Memory B cell (primary cell): Measurements from ENCODE around the gene BANP.
A peak's percentile ranks its signal among the peaks of the same experiment; 100 is the strongest.
"Not testable (repeated sequence)": the region's sequence is repeated elsewhere in the genome, so short reads cannot be mapped to it uniquely, and the experiment has no call there.

Source experiments
- ATAC-seq: fragments of 150-1000 bp; cut with Tn5 transposase; 2 replicates; pipeline ENCODE4 v1.10.0; 2021; ENCODE audit warnings: low read depth, mild to moderate bottlenecking, moderate library complexity
- DNase-seq, 2 donors: peaks; one replicate each; pipeline ENCODE4 v3.0.0; 2022; ENCODE audit warnings: low spot score in 2 of 2
- H3K27ac Mint-ChIP-seq: one replicate; pipeline ENCODE4 v1.8.0; 2022; ENCODE audit warnings: mild to moderate bottlenecking, moderate library complexity, mixed read lengths
- H3K27me3 Mint-ChIP-seq: one replicate; pipeline ENCODE4 v1.8.0; 2022; ENCODE audit warnings: mixed read lengths
- H3K36me3 Mint-ChIP-seq: one replicate; pipeline ENCODE4 v1.8.0; 2022; ENCODE audit warnings: mild to moderate bottlenecking, mixed read lengths
- H3K4me1 Mint-ChIP-seq: one replicate; pipeline ENCODE4 v1.8.0; 2022; ENCODE audit warnings: mixed read lengths
- H3K4me3 Mint-ChIP-seq: one replicate; pipeline ENCODE4 v1.8.0; 2022; ENCODE audit warnings: mild to moderate bottlenecking, moderate library complexity, mixed read lengths
- H3K9me3 Mint-ChIP-seq: one replicate; pipeline ENCODE4 v1.8.0; 2022; ENCODE audit warnings: mixed read lengths

Gene BANP

GRCh38 chr16:88067530-88068411, 116.5 kb downstream of the BANP start:
- H3K4me1 Mint-ChIP-seq: peaks cover 16% of the 10 kb centered on the region
- H3K27me3 Mint-ChIP-seq: no peaks in the 10 kb centered on the region
- H3K4me3 Mint-ChIP-seq: no peak overlapping the region
- H3K27ac Mint-ChIP-seq: no peak overlapping the region
- peaks cover 18% of the 10 kb centered on the region for H3K36me3 Mint-ChIP-seq
- ATAC-seq (no peak), DNase-seq (no peak)
- no peaks in the 10 kb centered on the region for H3K9me3 Mint-ChIP-seq

GRCh38 chr16:88068476-88069396, 117.5 kb downstream of the BANP start:
- no peak for ATAC-seq
- no peak for DNase-seq

DNA sequence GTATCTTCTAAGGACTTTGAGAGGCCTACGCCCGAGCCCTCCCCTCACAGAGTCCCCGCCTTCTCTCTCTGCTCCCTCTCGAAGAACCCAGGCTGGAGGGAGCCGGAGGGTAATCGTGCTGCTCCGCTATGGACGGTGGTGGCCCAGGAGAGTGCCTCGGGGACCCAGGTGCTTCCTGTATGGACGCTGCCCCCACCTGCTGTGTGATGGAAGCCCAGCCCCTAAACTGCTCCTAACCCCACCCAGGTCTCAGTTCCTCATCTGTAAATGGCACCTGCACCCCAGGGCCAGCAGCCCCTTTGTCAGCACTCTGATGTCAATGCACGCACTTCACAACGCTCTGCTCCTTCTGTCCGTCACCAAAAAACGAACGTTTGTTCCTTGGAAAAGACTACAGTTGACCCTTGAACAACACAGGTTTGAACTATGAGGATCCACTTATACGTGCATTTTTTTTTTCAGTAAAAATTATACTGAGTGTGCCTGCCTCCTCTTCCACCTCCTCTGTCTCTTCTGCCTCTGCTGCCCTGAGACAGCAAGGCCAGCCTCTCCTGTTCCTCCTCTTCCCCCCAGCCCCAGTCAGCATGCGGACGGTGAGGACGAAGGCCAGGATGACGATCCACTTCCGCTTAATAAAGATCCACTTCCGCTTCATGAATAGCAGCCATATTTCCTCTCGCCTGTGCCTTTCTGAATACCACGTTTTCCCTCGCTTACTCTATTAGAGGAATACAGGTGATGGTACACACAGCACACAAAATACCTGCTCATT, 118.3 kb downstream of the BANP start:
- Mint-ChIP-seq H3K36me3 (peaks cover 19% of the 10 kb centered on the region), H3K9me3 (no peaks in the 10 kb centered on the region), H3K4me1 (peaks cover 16% of the 10 kb centered on the region), H3K27ac (peak overlapping the region; percentile 99), H3K27me3 (no peaks in the 10 kb centered on the region), H3K4me3 (peak overlapping the region; percentile 72)
- DNase-seq (peak; percentile 75 to 93), ATAC-seq (peak; percentile 92)

More at GRCh38 chr16:88068476-88069396, 117.5 kb downstream of the BANP start:
- Mint-ChIP-seq H3K36me3 (peaks cover 18% of the 10 kb centered on the region), H3K4me3 (peak overlapping the region; percentile 72), H3K9me3 (no peaks in the 10 kb centered on the region), H3K4me1 (peaks cover 16% of the 10 kb centered on the region), H3K27ac (peak overlapping the region; percentile 99), H3K27me3 (no peaks in the 10 kb centered on the region)

GRCh38 chr16:88070341-88070740, 119.1 kb downstream of the BANP start:
- Mint-ChIP-seq H3K9me3 (no peaks in the 10 kb centered on the region), H3K4me3 (no peak overlapping the region), H3K27ac (peak overlapping the region; percentile 99), H3K4me1 (peaks cover 16% of the 10 kb centered on the region), H3K36me3 (peaks cover 18% of the 10 kb centered on the region), H3K27me3 (no peaks in the 10 kb centered on the region)
- DNase-seq (no peak), ATAC-seq (no peak)

- DNase-seq: no peak
- H3K27ac Mint-ChIP-seq: peak overlapping the region; percentile 55
- H3K4me1 Mint-ChIP-seq: peaks cover 16% of the 10 kb centered on the region
- peaks cover 19% of the 10 kb centered on the region for H3K36me3 Mint-ChIP-seq
- H3K27me3 Mint-ChIP-seq: no peaks in the 10 kb centered on the region
- no peak overlapping the region for H3K4me3 Mint-ChIP-seq
- ATAC-seq: no peak
- H3K9me3 Mint-ChIP-seq: no peaks in the 10 kb centered on the region
These were observed 119.9 kb downstream of the BANP start for GRCh38 chr16:88070989-88071625.

DNA sequence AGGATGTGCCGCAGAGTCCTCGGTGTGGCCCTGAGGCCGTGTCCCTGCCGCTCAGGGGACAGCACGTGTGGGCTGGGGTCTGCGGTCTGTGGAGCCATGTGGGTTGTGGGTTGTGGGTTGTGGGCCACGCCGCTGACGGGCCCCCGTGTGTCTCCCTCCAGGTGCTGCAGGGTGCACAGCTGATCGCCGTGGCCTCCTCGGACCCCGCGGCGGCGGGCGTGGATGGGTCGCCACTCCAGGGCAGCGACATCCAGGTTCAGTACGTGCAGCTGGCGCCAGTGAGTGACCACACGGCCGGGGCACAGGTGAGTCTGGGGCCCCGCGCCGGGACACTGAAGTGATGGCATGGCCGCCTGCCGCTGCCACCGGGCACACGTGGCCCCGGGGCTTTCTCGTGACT, 120.7 kb downstream of the BANP start:
- ATAC-seq (no peak), DNase-seq (no peak)
- Mint-ChIP-seq H3K27me3 (no peaks in the 10 kb centered on the region), H3K27ac (peak overlapping the region; percentile 55), H3K4me3 (no peak overlapping the region), H3K36me3 (peaks cover 22% of the 10 kb centered on the region), H3K9me3 (no peaks in the 10 kb centered on the region), H3K4me1 (peaks cover 16% of the 10 kb centered on the region)

DNA sequence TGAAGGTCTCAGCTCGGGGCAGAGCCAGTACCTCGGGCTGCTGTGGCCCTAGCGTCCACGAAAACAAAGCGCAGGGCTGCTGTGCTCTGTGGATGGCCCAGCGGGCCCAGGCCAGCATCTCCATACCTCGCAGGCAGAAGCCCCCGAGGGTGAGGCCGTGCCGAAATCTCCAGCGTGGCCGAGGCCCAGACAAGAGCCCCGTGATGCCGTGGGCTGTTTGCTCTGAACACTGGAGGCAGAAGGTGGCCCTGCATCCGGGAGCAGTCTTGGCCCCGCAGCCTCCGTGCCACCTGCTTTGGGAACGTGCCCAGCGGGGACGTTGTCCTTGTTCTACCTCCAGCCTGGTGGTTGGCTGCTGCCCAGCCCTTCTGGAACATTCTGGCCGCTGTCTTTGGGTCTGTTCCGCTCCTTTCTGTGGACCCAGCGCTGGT, 121.4 kb downstream of the BANP start:
- H3K4me3 Mint-ChIP-seq: no peak overlapping the region
- no peaks in the 10 kb centered on the region for H3K9me3 Mint-ChIP-seq
- DNase-seq: no peak
- H3K27ac Mint-ChIP-seq: no peak overlapping the region
- ATAC-seq: no peak
- peaks cover 15% of the 10 kb centered on the region for H3K4me1 Mint-ChIP-seq
- peaks cover 22% of the 10 kb centered on the region for H3K36me3 Mint-ChIP-seq
- H3K27me3 Mint-ChIP-seq: no peaks in the 10 kb centered on the region

DNA sequence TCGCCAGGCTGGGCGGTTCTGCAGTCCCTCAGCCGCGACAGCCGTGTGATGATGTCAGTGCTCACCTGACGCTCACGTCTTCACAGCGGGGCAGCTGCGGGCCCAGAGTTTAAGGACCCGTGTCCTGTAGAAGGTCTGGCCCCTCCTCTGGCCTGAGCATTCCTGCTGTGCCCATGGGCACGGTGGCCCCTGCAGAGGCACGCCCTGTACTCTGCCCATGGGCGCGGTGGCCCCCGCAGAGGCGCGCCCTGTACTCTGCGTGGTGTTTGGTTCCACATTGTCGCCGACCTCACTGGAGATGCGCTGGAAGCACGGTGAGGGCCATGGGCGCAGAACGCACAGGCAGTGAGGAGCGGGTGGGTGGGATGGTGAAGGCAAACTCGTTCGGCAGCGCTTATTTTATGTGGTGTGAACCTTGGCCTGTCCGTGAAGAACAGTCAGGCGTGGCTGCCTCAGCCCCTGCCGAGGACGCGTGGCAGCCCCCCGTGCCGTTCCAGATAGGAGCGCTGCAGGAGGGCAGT, 122.0 kb downstream of the BANP start:
- ATAC-seq (no peak), DNase-seq (no peak)
- no peak overlapping the region for H3K4me3 Mint-ChIP-seq
- no peaks in the 10 kb centered on the region for H3K27me3 Mint-ChIP-seq
- no peaks in the 10 kb centered on the region for H3K9me3 Mint-ChIP-seq
- H3K4me1 Mint-ChIP-seq: peaks cover 11% of the 10 kb centered on the region
- peaks cover 22% of the 10 kb centered on the region for H3K36me3 Mint-ChIP-seq
- H3K27ac Mint-ChIP-seq: no peak overlapping the region

DNA sequence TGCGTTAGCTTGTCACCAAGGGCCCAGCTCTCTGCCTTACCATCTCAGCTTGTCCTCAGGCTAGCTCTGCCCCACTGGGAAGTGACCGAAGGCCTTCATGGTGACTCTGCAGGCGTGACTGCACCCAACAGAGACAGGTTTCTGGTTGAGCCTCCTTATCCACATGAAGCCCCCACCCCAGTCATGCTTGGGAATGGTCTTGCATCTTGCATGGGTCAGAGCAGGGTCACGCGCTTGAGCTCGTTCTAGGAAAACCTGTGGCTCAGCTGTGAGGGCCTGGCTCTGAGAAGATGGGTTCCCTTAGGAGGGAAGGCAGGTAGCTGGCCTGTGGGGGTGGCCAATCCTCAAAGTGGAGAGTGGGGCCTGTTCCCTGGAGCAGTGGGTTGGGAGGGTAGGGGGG, 122.8 kb downstream of the BANP start:
- peaks cover 10% of the 10 kb centered on the region for H3K4me1 Mint-ChIP-seq

DNA sequence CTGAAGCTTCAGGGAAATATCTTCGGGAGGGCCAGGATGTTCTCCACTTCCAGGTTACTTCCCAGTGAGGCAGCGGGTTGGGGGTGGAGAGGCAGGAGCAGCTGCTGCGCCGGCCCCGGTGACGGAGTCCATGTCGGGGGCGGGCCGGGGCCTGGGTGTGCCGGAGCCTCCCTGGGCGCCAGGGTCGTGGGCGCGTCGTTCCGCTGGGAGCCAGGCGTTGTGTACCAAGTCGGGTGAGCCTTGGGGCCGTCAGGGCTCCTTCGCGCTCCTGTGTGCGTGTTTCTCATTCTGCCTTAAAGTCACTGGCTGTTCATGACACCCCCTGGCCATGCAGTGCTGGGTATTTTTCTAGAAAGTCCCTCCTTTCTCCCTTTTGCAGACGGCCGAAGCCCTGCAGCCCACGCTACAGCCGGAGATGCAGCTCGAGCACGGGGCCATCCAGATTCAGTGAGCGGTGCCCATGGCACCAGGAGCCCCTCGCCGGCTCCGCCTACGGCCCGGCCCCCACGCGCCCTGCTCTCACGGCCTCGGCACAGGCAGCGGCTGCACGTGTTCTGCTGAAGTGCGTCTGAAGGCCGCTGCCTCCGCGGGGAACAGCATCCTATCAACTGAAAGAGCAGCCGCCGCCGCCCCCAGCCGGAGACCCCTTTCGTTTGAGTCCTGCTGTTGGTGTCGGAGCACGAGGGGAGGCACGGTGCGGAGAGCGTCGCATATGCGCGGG, 125.1 kb downstream of the BANP start:
- DNase-seq (no peak), ATAC-seq (no peak)
- Mint-ChIP-seq H3K4me3 (no peak overlapping the region), H3K9me3 (no peaks in the 10 kb centered on the region), H3K4me1 (no peaks in the 10 kb centered on the region), H3K36me3 (peaks cover 33% of the 10 kb centered on the region), H3K27ac (peak overlapping the region; percentile 41), H3K27me3 (no peaks in the 10 kb centered on the region)

More for the DNA sequence above, 122.8 kb downstream of the BANP start:
- peaks cover 27% of the 10 kb centered on the region for H3K36me3 Mint-ChIP-seq
- H3K4me3 Mint-ChIP-seq: no peak overlapping the region
- H3K27me3 Mint-ChIP-seq: no peaks in the 10 kb centered on the region
- H3K27ac Mint-ChIP-seq: no peak overlapping the region
- DNase-seq (no peak), ATAC-seq (no peak)
- no peaks in the 10 kb centered on the region for H3K9me3 Mint-ChIP-seq

DNA sequence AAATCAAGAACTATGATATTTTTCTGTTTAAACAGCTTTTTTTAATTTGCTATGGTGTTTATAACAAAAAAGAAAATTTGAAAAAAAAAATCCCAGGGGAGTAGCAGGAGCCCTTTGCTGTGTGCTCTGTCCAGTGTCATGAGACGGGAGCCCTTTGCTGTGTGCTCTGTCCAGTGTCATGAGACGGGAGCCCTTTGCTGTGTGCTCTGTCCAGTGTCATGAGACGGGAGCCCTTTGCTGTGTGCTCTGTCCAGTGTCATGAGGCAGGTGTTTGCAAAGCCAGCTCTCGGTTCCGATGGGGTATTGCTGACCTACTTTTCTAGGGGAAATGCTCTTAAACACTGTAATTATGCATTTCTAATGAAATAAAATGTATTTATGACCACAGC, 125.7 kb downstream of the BANP start:
- not testable (repeated sequence) for ATAC-seq, DNase-seq, H3K9me3 Mint-ChIP-seq, H3K27me3 Mint-ChIP-seq, H3K27ac Mint-ChIP-seq, H3K4me3 Mint-ChIP-seq, H3K4me1 Mint-ChIP-seq
- H3K36me3 Mint-ChIP-seq: peaks cover 29% of the 10 kb centered on the region

GRCh38 chr16:88077328-88078108, 126.3 kb downstream of the BANP start:
- Mint-ChIP-seq H3K27me3 (no peaks in the 10 kb centered on the region), H3K4me1 (no peaks in the 10 kb centered on the region), H3K9me3 (no peaks in the 10 kb centered on the region), H3K36me3 (peaks cover 29% of the 10 kb centered on the region), H3K4me3 (no peak overlapping the region), H3K27ac (no peak overlapping the region)
- DNase-seq: no peak
- ATAC-seq: no peak
